SK-N-SH (cell line): ENCODE data around the gene GATAD2A. TPM values are rescaled to one million over a fixed set of nuclear protein-coding genes. Genes with fewer than 3 reads are reported as not detected.

Experiments
- CTCF ChIA-PET: fragments of 300-600, 350-600 bp; formaldehyde crosslinking; extraction: SDS; loops from one replicate; lab custom pipeline; 2021; lab: Yijun Ruan, JAX
- POLR2A ChIA-PET: fragments of 350-600 bp; sonication (Branson Sonifier 250); formaldehyde crosslinking; extraction: SDS; loops from one replicate; lab custom pipeline; 2020; ENCODE audit warnings: antibody characterized with exemption, inconsistent platforms; lab: Yijun Ruan, JAX
- DNase-seq: peaks from one replicate; pipeline ENCODE4 v3.0.0; 2012
- H2AFZ ChIP-seq: fragments of 200-600 bp; sonication (generic); 2 replicates; pipeline ENCODE4 v1.8.1; 2016; ENCODE audit warnings: antibody characterized with exemption, mild to moderate bottlenecking, low read depth
- H3F3A ChIP-seq: fragments of 200-600 bp; sonication (generic); replicated peaks from 2 replicates; pipeline ENCODE3; 2016; ENCODE audit warnings: antibody characterized with exemption, mild to moderate bottlenecking; ENCODE audit not compliant: insufficient read depth
- H3K27ac ChIP-seq, 2 experiments: fragments of 200-500 bp in 1 of 2; fragments of 200-600 bp in 1 of 2; sonication (Bioruptor generic) in 1 of 2; sonication (generic), shearing (Covaris generic) in 1 of 2; 2 replicates each; pipeline versions ENCODE4 v1.5.1 to v1.6.1; 2014 to 2016; ENCODE audit warnings: low read depth in 2 of 2, inconsistent platforms in 1 of 2, low read length in 1 of 2, mild to moderate bottlenecking in 1 of 2, mixed read lengths in 1 of 2
- H3K27me3 ChIP-seq: fragments of 200-600 bp; sonication (generic), shearing (Covaris generic); 2 replicates; pipeline ENCODE4 v1.6.1; 2016; ENCODE audit warnings: mixed run types; ENCODE audit not compliant: insufficient read depth
- H3K36me3 ChIP-seq, 2 experiments: fragments of 200-500 bp in 1 of 2; fragments of 200-600 bp in 1 of 2; sonication (Bioruptor generic) in 1 of 2; sonication (generic) in 1 of 2; replicated peaks in 1 of 2; 2 replicates each; pipeline versions ENCODE3 to v1.5.1; 2014 to 2016; ENCODE audit warnings: low read length in 1 of 2, mild to moderate bottlenecking in 1 of 2; ENCODE audit not compliant: insufficient read depth in 2 of 2, control insufficient read depth in 1 of 2
- H3K4me1 ChIP-seq, 2 experiments: fragments of 200-500 bp in 1 of 2; fragments of 200-600 bp in 1 of 2; sonication (Bioruptor generic) in 1 of 2; sonication (generic), shearing (Covaris generic) in 1 of 2; 2 replicates each; pipeline versions ENCODE4 v1.5.1 to v1.6.1; 2014 to 2016; ENCODE audit warnings: low read depth in 1 of 2, low read length in 1 of 2, mixed run types in 1 of 2; ENCODE audit not compliant: insufficient read depth in 2 of 2, control insufficient read depth in 1 of 2
- H3K4me2 ChIP-seq: fragments of 200-600 bp; sonication (generic), shearing (Covaris generic); 2 replicates; pipeline ENCODE4 v1.6.1; 2017; ENCODE audit warnings: mixed run types
- H3K4me3 ChIP-seq, 2 experiments: fragments of 200-500 bp in 1 of 2; fragments of 200-600 bp in 1 of 2; sonication (Bioruptor generic) in 1 of 2; sonication (generic), shearing (Covaris generic) in 1 of 2; 2 replicates each; pipeline versions ENCODE4 v1.5.1 to v1.8.1; 2014 to 2016; ENCODE audit warnings: low read depth in 2 of 2, inconsistent platforms in 1 of 2, low read length in 1 of 2, mild to moderate bottlenecking in 1 of 2, mixed read lengths in 1 of 2, moderate library complexity in 1 of 2
- H3K79me2 ChIP-seq: fragments of 200-600 bp; sonication (generic); 2 replicates; pipeline ENCODE4 v1.8.1; 2017; ENCODE audit warnings: mild to moderate bottlenecking; ENCODE audit not compliant: insufficient read depth
- H3K9ac ChIP-seq: fragments of 200-600 bp; sonication (generic); 2 replicates; pipeline ENCODE4 v1.6.1; 2017; ENCODE audit warnings: mixed run types
- H3K9me2 ChIP-seq: fragments of 200-600 bp; sonication (generic); 2 replicates; pipeline ENCODE4 v1.6.1; 2017; ENCODE audit warnings: mixed run types
- H3K9me3 ChIP-seq: fragments of 200-600 bp; sonication (generic); 2 replicates; pipeline ENCODE4 v1.6.1; 2017; ENCODE audit warnings: mixed run types, mild to moderate bottlenecking, moderate library complexity
- H4K20me1 ChIP-seq: fragments of 200-600 bp; sonication (generic); 2 replicates; pipeline ENCODE4 v1.6.1; 2017; ENCODE audit warnings: mild to moderate bottlenecking, mixed run types; ENCODE audit not compliant: insufficient read depth
- EP300 ChIP-seq, 2 experiments: IDR thresholded peaks; 2 replicates each; pipeline versions ENCODE4 v1.4.0 to v1.6.1; 2012; ENCODE audit warnings: borderline replicate concordance in 1 of 2, low read depth in 1 of 2, low read length in 1 of 2
- FOSL2 ChIP-seq: IDR thresholded peaks from 2 replicates; pipeline ENCODE4 v1.4.0; 2012; ENCODE audit warnings: low read depth, mild to moderate bottlenecking, moderate library complexity, borderline replicate concordance
- FOXM1 ChIP-seq: IDR thresholded peaks from 2 replicates; pipeline ENCODE4 v1.4.0; 2012; ENCODE audit warnings: low read depth, mild to moderate bottlenecking
- GABPA ChIP-seq: IDR thresholded peaks from 2 replicates; pipeline ENCODE4 v1.4.0; 2012; ENCODE audit warnings: low read depth, mild to moderate bottlenecking
- GATA2 ChIP-seq: sonication (generic); formaldehyde crosslinking; IDR thresholded peaks from 2 replicates; pipeline ENCODE4 v1.5.0; 2020; ENCODE audit warnings: mild to moderate bottlenecking, missing genetic modification reagents
- JUND ChIP-seq: IDR thresholded peaks from 2 replicates; pipeline ENCODE4 v1.4.0; 2012
- MXI1 ChIP-seq: IDR thresholded peaks from 2 replicates; pipeline ENCODE4 v1.6.1; 2012; ENCODE audit warnings: mild to moderate bottlenecking, low read depth, low read length, improper control_type of control experiment
- NRF1 ChIP-seq: IDR thresholded peaks from 2 replicates; pipeline ENCODE4 v1.6.1; 2012; ENCODE audit warnings: low read depth, mild to moderate bottlenecking, low read length
- POLR2AphosphoS5 ChIP-seq: IDR thresholded peaks from 2 replicates; pipeline ENCODE4 v1.6.1; 2012; ENCODE audit warnings: low read depth, low read length
- RAD21 ChIP-seq: IDR thresholded peaks from 2 replicates; pipeline ENCODE4 v1.6.1; 2012; ENCODE audit warnings: mild to moderate bottlenecking, low read length
- REST ChIP-seq: IDR thresholded peaks from 2 replicates; pipeline ENCODE4 v1.6.1; 2012; ENCODE audit warnings: mild to moderate bottlenecking, low read depth, low read length, moderate library complexity
- SMC3 ChIP-seq: IDR thresholded peaks from 2 replicates; pipeline ENCODE4 v1.6.1; 2012; ENCODE audit warnings: low read depth, low read length, improper control_type of control experiment
- TCF12 ChIP-seq: IDR thresholded peaks from 2 replicates; pipeline ENCODE4 v1.4.0; 2012
- USF1 ChIP-seq: IDR thresholded peaks from 2 replicates; pipeline ENCODE4 v1.4.0; 2012; ENCODE audit warnings: low read depth, borderline replicate concordance
- YY1 ChIP-seq: IDR thresholded peaks from 2 replicates; pipeline ENCODE4 v1.4.0; 2012; ENCODE audit warnings: low read depth, mild to moderate bottlenecking
- WGBS: methylation state at CpG from one replicate; pipeline ENCODE4 v1.1.6; 2017; ENCODE audit warnings: low lambda C conversion rate; 5-methylcytosine and 5-hydroxymethylcytosine counted together
- polyA plus RNA-seq, 3 experiments: library from polyadenylated mRNA; depleted of rRNA; stranded (reverse); fragments of >200 nt; gene quantifications; 2 replicates each; pipeline ENCODE4 v1.2.3, GENCODE V29; 2012

Gene GATAD2A
- polyA plus RNA-seq, 1 of the 3 experiments (the other 2 are of a cell fraction): 36.6 TPM

GRCh38 chr19:19457671-19458070 is 52.2 kb downstream of the GATAD2A start:
- WGBS: 91% methylated on average over 2 of the region's 4 CpGs
- H3K9ac ChIP-seq: no peak overlapping the region
- no peak for DNase-seq
- no peaks in the 10 kb centered on the region for H3K9me2 ChIP-seq
- no peak overlapping the region for H2AFZ ChIP-seq
- POLR2A ChIA-PET: no interaction called here
- H3K79me2 ChIP-seq: peaks cover 97% of the 10 kb centered on the region
- peaks cover 21% of the 10 kb centered on the region for H3F3A ChIP-seq
- no peak for TF ChIP-seq GABPA
- TF ChIP-seq USF1: no peak
- TF ChIP-seq GATA2: no peak
- TF ChIP-seq RAD21: no peak
- TF ChIP-seq FOSL2: no peak
- no peak for TF ChIP-seq SMC3
- no peak for TF ChIP-seq TCF12
- no peak for TF ChIP-seq YY1
- no peak for TF ChIP-seq NRF1
- TF ChIP-seq EP300 (IDR thresholded peaks at IDR 0.05; ENCODE audit: borderline replicate concordance in 1 of 2, low read depth in 1 of 2, low read length in 1 of 2): no peak
- TF ChIP-seq FOXM1: no peak
- TF ChIP-seq REST: no peak
- no peak for TF ChIP-seq MXI1
- TF ChIP-seq POLR2AphosphoS5: no peak
- TF ChIP-seq JUND: no peak
- H4K20me1 ChIP-seq: peaks cover 35% of the 10 kb centered on the region
- no peaks in the 10 kb centered on the region for H3K9me3 ChIP-seq
- H3K36me3 ChIP-seq: peaks cover 0 to 2% of the 10 kb centered on the region in 2 experiments
- H3K4me2 ChIP-seq: no peak overlapping the region
- 0 out of 4 replicates have a peak overlapping the region, but pooled peaks of 1 of the 2 experiments have one; percentile 72 for H3K27ac ChIP-seq
- CTCF ChIA-PET: interaction anchor here (1.4 kb wide), 1 partner anchor 10 kb away, joined by 4 read pairs; no protein-coding TSS in a partner anchor
- H3K4me3 ChIP-seq: no peak overlapping the region
- H3K27me3 ChIP-seq: no peaks in the 10 kb centered on the region
- H3K4me1 ChIP-seq: peaks cover 39 to 45% of the 10 kb centered on the region in 2 experiments
